Adrenal gland (tissue), 5 donors: Measurements from ENCODE around the gene AK5.

Source experiments
- POLR2A ChIP-seq, 2 donors: fragments of 450-650 bp; IDR thresholded peaks; one replicate each; pipeline ENCODE4 v1.6.1; 2017; ENCODE audit warnings: antibody characterized with exemption in 2 of 2, mild to moderate bottlenecking in 2 of 2, moderate library complexity in 1 of 2
- TF ChIP-seq, protein P1 (sequence below), 6 experiments: fragments of 450-650 bp in 4 of 6; fragments of 200-600 bp in 2 of 6; sonication (generic) in 1 of 6; IDR thresholded peaks; 1 replicate in 5 of 6; 2 replicates in 1 of 6; pipeline versions ENCODE4 v1.5.1 to v1.8.0; 2016 to 2021; ENCODE audit warnings: antibody characterized with exemption in 6 of 6, mild to moderate bottlenecking in 2 of 6, moderate library complexity in 1 of 6
- donor health status: DM: no; HTN: no; CAD: no.

DNA sequence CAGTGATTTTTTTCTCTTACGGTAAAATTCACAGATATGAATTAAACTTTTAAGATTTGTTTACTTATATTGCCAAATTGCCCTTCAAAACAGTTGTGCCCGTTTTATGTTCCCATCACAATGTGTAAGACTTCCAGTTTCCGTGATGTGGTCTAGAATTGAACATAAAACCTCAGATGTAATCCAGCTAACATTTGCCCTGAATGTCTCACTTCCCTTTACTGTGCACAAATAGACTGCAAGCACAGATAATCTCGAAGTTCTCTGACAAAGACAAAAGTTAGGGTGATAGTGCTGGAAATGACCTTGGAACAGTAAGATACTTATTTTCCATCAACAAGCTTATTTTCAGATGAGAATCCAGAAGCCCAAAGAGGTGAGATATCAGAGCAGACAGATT, 223.2 kb downstream of the AK5 start:
- TF ChIP-seq, protein P1, sequence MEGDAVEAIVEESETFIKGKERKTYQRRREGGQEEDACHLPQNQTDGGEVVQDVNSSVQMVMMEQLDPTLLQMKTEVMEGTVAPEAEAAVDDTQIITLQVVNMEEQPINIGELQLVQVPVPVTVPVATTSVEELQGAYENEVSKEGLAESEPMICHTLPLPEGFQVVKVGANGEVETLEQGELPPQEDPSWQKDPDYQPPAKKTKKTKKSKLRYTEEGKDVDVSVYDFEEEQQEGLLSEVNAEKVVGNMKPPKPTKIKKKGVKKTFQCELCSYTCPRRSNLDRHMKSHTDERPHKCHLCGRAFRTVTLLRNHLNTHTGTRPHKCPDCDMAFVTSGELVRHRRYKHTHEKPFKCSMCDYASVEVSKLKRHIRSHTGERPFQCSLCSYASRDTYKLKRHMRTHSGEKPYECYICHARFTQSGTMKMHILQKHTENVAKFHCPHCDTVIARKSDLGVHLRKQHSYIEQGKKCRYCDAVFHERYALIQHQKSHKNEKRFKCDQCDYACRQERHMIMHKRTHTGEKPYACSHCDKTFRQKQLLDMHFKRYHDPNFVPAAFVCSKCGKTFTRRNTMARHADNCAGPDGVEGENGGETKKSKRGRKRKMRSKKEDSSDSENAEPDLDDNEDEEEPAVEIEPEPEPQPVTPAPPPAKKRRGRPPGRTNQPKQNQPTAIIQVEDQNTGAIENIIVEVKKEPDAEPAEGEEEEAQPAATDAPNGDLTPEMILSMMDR (IDR thresholded peaks at IDR 0.05): no peak
- TF ChIP-seq POLR2A (IDR thresholded peaks at IDR 0.05): no peak
